Frontal cortex (tissue), 4 donors: ENCODE data around the gene TAF4B. TPM values are rescaled to one million over a fixed set of nuclear protein-coding genes. Genes with fewer than 3 reads are reported as not detected.
"Not testable (repeated sequence)": the region's sequence is repeated elsewhere in the genome, so short reads cannot be mapped to it uniquely, and the experiment has no call there.

Experiments
- DNase-seq, 2 donors: peaks; one replicate each; pipeline ENCODE4 v3.0.0; 2012; ENCODE audit warnings: low spot score in 2 of 2
- FAIRE-seq: peaks from 2 replicates; lab custom pipeline; 2012; peaks lifted over from hg19 to GRCh38; lab: Jason Lieb, UNC
- total RNA-seq: library from RNA; depleted of rRNA; stranded (reverse); fragments of >200 nt; gene quantifications from one replicate; pipeline ENCODE4 v1.2.3, GENCODE V29; 2014
- donor health status: control.
- donor health status: control.
- donor health status: control.

The TAF4B gene
- total RNA-seq, 1 donor from 2014 or later: 2.0 TPM

DNA sequence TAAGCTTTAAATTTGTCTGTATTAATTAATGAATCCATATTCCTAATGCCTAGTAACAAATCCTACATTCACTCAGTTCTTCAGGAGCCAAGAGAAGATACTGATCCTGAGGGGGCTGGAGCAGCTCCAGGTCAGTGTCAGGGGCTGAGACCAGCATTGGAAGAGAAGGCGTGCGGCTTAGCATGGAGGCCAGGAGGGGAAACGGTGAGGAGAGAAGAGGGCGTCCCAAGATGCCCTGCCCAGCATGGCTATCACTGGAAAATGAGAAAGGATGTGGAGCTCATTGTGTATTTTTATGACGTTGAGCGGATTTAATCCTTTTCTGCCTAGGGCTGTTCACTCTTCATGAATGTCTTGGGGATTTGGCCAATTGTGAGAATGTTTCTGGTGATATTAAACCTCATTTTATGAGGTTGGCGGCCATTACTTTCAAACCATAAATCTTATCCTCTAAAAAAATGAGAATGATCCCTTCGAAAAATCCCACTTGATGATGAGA, 190.5 kb downstream of the TAF4B start:
- no peak for FAIRE-seq
- no peak for DNase-seq

DNA sequence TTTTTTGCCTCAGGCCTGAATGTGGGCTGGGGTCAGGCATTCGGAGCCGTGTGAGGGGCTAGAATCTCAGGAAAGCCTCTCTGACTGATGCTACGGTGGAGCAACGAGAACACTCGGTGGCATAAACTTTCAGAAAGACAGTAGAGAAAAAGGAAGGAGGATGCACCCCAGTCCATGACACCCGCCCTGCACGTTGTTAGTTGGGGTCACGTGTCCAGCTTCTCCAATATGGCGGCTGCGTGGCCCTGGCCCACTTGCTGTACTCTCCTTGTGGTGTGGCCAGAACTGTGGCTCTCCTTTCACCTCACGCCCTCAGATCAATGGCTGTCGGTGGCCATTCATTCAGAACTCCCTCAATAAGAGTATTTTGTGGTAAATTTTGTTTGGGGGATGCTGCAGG, 190.9 kb downstream of the TAF4B start:
- FAIRE-seq (no peak), DNase-seq (no peak)

DNA sequence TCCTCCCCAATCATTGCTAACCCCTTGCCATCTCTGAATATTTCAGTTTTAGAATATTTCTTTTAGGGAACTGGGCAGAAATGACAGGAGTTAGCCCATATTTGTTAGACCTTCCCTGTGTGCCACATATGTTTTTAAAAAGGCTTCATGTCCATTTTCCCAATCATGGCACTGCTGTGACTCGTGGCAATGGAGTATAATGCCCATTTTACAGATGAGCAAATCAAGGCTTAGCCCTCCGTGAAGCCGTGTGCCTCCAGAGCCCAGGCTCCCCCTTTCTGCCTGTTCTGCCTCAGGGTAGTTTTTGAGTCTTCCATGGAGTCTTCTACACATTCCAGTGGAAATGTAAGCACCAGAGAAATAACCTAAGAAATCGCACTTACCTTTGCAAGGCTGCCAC, 192.0 kb downstream of the TAF4B start:
- FAIRE-seq: no peak

DNA sequence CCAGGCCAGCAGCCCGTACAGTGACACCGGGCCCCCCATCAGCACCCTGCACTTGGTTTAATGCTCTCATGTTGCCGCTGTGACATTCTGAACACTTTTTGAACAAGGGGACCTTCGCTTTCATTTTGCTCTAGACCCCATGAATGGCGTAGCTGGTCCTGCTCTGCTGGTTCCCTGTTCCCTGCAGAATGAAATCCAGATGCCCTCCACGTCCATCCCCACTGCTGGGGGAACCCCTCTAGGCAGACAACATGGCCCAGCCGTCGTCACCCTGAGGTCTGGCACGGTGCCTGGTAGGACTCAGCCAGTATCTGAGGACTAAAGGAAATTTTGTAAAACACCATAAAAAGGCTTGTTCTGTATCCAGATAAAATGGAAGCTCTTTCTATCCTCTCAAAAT, 193.5 kb downstream of the TAF4B start:
- no peak for DNase-seq
- no peak for FAIRE-seq

More for the DNA sequence above, 192.0 kb downstream of the TAF4B start:
- no peak for DNase-seq

DNA sequence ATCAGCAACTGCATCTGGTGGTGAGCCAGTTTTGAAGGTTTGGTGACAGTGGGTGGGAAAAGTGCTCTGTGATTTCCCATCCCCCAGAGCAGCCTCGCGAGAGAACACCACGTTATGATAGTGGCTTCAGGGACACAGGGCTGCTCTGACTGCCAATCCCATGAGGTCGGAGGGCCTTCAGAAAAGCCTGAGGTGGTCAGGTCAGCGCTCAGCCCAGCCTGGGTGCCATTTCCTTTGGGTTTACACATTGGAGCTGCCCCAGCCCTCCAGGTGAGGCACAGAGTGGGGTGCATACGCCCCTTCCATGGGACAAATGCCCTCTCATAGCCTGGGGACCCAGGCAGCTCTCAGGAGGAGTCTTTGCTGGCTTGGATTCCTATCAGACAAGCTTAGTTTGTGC, 195.3 kb downstream of the TAF4B start:
- no peak for FAIRE-seq
- no peak for DNase-seq

DNA sequence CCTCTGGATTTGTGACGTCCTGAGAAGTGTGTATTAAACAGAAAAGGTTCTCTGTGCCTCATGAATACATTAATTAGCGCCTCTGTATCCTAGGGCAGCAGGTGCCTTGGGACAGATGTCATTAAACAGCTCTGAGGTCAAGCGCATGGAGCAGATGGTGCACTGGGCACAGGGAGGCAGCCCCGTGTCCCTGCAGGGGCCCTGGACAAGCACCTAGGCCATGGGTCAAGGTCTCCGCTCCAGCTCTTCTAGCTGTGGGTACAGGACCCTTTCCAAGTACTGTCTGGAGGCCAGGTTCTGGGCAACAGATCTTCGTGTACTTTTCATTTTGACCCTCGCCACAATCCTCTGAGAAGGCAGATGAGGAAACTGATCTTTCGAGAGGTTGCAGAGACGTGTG, 195.7 kb downstream of the TAF4B start:
- FAIRE-seq (no peak), DNase-seq (no peak)

DNA sequence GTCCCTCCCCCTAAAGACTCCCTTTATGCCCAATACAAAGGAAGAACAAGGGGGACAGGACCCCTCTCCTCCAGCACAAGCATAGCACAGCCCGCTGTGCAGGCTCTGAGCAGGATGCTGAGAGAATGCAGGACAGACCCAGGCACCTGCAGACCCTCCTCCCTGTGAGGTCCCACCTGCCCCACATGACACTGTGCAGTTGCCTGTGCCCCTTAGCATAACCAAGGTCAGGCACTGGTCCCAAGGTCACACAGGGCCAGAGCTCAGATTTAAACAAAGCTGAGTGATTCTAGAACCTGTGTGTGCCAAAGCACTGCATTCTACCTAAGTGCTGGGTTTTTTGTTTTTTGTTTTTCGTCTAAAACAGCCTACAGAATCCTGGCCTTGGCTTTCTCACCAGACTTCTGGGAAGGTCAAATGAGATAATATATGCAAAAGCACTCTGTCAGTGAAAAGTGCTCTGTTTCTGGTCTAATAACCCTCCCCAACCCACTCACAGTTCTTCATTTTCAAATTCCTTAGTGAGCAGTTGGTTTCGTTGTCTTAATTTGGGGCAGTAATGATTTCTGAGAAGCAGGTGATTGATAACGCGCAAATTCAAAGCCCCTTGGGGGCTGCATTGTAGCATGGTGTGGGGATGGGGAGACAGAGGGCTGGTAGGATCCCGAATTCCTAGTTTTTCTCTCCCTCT, 196.4 kb downstream of the TAF4B start:
- DNase-seq (no peak), FAIRE-seq (no peak)

DNA sequence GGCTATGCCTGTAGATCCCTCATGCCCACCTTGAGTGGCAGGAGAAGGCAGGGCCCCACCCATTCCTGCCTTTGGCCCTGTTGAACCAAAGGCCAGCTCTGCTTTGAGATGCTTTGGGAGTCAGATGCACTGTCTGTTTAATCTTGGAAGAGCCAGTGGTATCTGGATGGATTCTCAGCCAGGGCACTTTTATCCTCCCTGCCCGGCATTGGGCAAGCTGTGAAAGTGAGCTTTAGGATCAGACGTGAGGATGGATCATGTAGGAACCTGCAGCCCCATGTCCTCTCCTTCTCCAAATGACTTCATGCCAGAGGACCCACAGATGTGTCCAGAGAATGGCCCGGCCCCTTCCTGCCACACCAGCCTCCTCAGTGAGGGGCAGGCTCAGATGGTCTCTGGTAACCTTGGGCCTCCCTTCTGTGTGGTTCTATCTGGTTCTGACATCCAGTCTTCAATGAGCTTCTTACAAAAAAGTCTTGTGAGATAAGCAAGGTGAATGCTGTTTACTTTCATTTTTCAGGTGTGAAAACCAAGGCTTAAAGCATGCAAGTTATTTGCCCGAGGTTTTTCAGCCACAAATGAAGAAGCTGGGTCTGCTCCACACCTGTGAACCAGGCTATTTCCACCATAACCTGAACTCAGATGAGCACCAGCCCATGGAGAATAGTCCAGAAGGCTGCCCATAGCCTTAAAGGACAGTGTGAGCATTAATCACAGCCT, 198.3 kb downstream of the TAF4B start:
- no peak for FAIRE-seq
- no peak for DNase-seq

DNA sequence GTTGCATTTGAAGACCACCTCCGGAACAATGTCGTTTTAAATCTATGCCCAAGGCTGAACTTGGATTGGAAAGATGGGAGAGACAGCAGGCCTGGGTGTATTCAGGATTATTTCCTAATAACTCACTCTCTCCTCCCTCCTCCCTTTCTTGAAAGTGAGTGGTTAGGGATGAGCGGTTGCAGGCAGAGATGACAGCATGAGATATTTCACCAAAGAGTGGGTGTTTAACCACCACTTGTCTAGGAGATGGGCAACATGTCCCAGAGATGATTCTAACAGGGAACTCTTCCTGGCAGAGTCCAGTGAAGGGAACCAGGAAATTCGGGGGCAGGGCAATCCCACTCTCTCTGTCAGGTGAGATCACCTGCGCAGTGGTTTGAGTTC, 198.9 kb downstream of the TAF4B start:
- no peak for FAIRE-seq

DNA sequence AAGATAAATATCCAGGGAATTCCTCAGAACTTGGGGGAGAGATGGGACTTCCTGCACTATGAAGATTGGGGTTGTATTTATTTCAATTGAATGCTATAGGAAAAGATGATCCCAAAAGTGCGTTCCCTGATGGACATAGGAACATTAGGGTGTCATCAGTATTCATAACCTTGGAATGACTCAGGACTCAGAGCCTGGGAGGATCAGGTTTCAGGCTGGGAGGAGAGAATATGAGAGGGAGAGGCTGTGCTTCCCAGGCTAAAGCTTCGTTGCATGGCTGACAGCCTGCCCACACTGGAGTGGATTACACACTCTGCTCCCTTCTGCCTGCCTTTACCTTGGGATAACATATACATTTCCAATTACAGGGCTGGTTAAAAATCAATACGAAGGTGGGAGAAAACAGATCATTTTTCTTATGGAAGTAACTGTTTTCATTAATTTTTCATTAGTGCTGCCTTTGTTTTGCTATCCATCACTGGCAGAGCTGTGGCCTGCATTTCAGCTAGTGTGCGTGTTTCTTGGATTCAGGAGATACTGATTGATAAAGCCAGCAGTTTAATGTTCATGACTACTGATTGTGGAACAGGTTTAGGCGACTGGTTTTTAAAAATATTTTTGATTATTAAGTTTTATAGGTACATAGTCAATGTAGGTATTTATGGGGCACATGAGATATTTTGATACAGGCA, 203.4 kb downstream of the TAF4B start:
- no peak for DNase-seq

More for the DNA sequence above, 198.9 kb downstream of the TAF4B start:
- DNase-seq: no peak

DNA sequence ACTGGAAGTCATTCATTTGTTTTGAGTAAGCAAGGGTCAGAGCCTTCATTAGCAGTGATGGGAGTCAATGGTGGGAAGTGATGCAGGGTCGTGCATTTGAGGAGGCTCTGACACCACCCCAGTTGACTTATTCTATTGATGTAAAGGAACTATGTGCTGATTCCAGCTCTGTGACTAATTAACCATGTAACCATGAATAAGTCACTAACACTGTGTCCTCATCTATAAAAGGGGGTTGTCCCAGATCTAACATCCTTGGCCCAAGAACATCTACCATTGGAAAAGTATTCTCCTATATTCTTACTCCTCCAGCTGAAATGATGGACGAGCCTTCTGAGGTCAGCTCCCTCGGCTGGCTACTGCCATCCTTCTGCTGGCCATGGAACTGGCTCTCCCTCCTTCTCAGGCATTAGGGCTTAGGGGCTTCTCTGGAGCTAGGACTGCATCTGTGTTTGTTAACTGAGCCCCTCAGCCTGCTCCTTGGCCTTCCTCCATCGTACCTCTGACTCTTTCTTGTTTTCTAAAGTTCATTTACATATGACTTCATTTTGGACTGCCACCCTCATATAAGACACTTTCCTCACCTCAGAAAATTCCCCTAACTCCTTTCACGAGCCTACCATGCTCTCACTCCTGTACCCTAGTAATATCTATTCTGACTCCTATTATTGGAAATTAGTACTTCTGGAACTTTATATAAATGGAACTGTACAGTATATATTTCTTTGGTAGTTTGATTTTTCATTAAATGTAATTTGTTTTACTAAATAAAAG, 206.6 kb downstream of the TAF4B start:
- no peak for DNase-seq
- no peak for FAIRE-seq

More for the DNA sequence above, 203.4 kb downstream of the TAF4B start:
- no peak for FAIRE-seq

DNA sequence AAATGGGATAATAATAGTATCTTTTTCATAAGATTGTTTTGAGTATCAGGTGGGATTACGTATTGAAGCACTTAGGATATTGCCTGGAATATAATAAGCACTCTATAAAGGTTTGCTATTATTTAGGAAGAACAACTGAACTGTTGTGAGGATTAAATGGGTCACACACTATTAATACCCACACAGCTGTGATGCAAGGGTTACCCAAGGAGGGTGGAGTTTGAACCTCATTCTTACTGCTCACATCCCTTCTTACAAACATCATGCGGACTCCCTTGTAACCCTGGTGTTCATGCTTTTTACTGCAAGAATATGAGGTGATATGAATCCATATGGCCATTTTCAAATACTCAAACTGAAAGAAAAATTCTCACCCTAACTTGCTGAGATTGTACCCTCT, 208.6 kb downstream of the TAF4B start:
- FAIRE-seq (no peak), DNase-seq (no peak)

DNA sequence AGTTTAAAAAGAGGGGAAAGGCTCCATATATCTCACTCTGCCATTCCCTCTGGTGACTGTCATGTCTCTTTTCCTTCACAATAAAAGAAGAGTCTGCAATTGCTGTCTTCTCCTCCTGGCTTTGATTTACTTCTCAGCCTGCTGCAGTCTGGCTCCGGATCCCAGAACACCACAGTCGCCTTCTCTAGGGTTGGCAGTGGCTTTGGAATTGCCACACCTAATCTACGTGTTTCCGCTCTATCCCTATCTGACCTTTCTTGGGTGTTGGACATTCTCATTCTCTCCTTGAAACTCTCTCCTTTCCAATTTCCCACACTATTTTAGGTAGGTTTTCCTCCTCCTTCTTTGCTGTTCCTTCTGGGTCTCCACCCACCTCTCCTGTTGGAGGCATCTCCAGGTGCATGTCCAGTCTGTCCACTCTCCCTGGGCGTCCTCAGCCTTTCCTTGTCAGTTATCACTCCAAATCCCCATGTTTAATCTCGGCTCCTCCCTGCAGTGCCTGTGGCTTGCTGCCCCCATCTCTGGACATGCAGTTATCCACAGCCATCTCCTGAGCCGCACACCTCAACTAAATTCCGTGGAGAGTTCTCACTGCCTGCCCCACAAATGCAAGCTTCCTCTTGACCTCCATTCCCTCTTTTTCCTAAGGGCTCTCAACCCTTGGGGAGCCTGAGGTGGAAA, 209.3 kb downstream of the TAF4B start:
- FAIRE-seq (no peak), DNase-seq (no peak)

DNA sequence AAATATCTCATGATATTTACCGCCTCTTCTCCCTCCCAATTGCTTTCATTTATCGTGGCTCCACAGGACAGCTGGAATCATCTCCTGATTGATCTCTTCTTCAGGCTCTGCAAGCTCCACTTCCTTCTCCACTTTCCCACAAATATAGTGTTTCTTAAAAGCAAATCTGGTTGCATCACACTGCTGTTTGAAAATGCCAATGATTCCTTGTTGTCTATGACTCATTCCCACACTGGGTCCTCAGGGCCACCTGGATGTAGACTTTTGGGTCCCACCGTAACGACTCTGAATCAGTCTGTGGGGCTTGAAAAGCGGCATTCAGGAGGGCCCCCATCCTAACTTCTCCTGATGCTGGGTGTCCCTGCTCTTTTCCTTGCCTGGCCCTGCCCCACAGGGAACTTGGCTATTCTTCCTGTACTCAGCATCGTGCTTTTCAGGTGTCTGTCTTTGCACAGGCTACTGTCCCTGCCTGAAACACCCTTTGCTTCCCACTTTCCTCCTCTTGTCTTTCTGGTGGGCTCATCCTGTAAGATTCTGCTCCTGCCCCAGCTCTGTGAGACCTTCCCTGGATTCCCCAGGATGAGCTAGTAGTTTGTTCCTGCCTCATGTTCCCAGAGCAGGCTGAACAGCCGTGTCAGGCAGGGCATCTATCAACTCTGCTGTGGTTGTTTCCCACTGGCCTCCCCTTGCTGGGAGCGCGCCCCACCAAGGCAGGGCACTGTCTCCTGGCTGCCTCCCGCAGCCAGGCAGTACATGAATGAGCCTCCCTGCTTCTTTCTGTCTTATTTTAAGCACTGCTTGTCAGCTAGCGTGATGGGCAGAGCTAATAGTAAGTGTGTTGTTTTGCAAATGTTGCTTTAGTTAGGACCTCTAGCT, 210.2 kb downstream of the TAF4B start:
- no peak for FAIRE-seq
- DNase-seq: no peak

DNA sequence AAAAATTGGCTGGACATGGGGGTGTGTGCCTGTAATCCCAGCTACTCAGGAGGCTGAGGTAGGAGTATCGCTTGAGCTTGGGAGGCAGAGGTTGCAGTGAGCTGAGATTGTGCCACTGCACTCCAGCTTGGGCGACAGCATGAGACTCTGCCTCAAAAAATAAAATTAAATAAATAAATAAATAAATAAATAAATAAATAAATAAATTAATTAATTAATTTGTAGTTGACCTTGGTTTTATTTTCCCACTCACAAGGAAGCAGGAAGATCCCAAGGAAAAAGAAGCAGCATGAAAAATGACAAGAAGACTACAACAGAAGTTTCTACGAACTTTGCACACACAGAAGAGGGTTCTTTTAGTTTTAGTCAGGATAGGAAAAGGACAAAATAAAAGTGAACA, 211.4 kb downstream of the TAF4B start:
- not testable (repeated sequence) for FAIRE-seq, DNase-seq

DNA sequence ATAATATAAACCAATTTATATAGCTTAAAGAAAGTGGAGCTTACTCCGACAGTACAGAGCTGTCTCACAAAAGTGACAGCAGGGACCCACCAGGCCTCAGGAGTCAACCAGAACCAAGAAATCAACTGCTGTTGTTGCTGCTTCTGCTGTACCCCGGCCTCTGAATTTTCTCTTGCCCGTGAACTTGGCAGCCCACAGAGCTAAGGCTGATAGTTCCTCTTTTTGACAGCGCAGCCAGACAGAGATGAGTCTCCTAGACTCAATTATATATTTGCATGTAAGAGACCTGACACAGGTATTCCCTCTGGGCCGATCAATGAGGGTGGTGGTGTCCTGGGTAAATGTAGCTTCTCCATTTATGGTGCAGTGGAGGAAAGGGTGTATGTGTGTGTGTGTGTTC, 212.7 kb downstream of the TAF4B start:
- no peak for FAIRE-seq
- no peak for DNase-seq

DNA sequence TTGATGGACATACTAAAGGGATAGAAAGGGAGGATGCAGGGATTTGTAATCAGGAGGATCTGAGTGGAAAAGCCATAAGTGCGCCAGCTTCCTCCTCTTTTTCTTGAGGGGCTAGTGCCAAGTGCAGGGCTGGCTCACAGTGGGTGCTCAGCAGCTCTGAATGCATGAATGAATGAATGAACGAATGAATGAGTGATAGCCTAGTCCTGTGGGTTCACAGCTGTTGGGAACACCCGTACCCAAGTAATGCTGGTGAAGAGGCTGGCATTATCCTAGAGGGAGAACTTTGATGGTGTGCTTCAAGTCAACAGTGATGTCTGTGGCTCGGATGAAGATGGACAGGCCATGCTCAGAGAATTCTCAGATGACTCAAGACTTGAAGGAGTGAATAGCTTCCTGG, 213.3 kb downstream of the TAF4B start:
- DNase-seq (no peak), FAIRE-seq (no peak)

DNA sequence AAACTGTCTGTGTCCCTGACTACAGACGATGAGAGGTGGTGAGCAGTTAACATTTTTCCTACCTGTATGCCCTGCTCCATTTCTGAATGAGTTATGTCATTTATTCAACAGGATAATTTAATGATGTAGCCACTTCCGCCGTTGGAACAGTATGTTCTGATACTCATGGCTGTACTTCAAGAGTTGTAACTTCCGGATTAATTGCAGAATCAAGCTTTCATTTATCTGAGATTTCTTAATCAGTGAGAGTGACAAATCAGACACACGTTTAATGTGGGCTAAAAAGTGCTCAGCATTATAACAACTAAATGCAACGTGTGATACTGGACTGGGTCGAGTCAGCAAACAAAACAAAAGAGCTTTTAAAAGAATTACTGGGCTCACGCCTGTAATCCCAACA, 214.4 kb downstream of the TAF4B start:
- no peak for FAIRE-seq
- DNase-seq: no peak
